DOHH2 (cell line): ENCODE data around the gene CHMP4A.

Source experiments
- H3F3A ChIP-seq: fragments of 200-600 bp; sonication (generic), shearing (Covaris generic); 2 replicates; pipeline ENCODE4 v1.6.0; 2016; ENCODE audit warnings: antibody characterized with exemption, mild to moderate bottlenecking; ENCODE audit not compliant: control insufficient read depth, insufficient read depth
- H3K27ac ChIP-seq: fragments of 200-600 bp; sonication (generic); 2 replicates; pipeline ENCODE4 v1.5.1; 2014; ENCODE audit warnings: low read depth, mild to moderate bottlenecking, low read length, moderate library complexity
- H3K27me3 ChIP-seq: fragments of 200-600 bp; sonication (generic); 2 replicates; pipeline ENCODE4 v1.6.1; 2014; ENCODE audit warnings: mild to moderate bottlenecking, low read length, mixed read lengths; ENCODE audit not compliant: control insufficient read depth
- H3K36me3 ChIP-seq: fragments of 200-600 bp; sonication (generic); 2 replicates; pipeline ENCODE4 v1.6.1; 2014; ENCODE audit warnings: mild to moderate bottlenecking, low read length, moderate library complexity, mixed read lengths; ENCODE audit not compliant: control insufficient read depth
- H3K4me1 ChIP-seq: fragments of 200-600 bp; sonication (generic); 2 replicates; pipeline ENCODE4 v1.6.1; 2014; ENCODE audit warnings: mild to moderate bottlenecking, low read length, mixed read lengths; ENCODE audit not compliant: control insufficient read depth
- H3K4me2 ChIP-seq: fragments of 200-600 bp; sonication (generic); 2 replicates; pipeline ENCODE4 v1.6.0; 2014; ENCODE audit warnings: mild to moderate bottlenecking, low read length, moderate library complexity
- H3K4me3 ChIP-seq: fragments of 200-600 bp; sonication (generic); 2 replicates; pipeline ENCODE4 v1.5.1; 2014; ENCODE audit warnings: mild to moderate bottlenecking, low read length, mixed read lengths
- H3K79me2 ChIP-seq: fragments of 200-600 bp; sonication (generic); 2 replicates; pipeline ENCODE4 v1.6.1; 2014; ENCODE audit warnings: mild to moderate bottlenecking, low read length, mixed read lengths; ENCODE audit not compliant: control insufficient read depth
- H3K9me2 ChIP-seq: fragments of 200-600 bp; sonication (generic); replicated peaks from 2 replicates; pipeline ENCODE4 v1.6.1; 2014; ENCODE audit warnings: mild to moderate bottlenecking, low read length, mixed read lengths; ENCODE audit not compliant: control insufficient read depth
- H3K9me3 ChIP-seq: fragments of 200-600 bp; sonication (generic); 2 replicates; pipeline ENCODE4 v1.6.1; 2014; ENCODE audit warnings: antibody characterized with exemption, low read length, mixed read lengths; ENCODE audit not compliant: control insufficient read depth, insufficient read depth
- H4K20me1 ChIP-seq: fragments of 200-600 bp; sonication (generic); 2 replicates; pipeline ENCODE4 v1.6.0; 2014; ENCODE audit warnings: low read depth, mild to moderate bottlenecking, antibody characterized with exemption, low read length, moderate library complexity; ENCODE audit not compliant: control insufficient read depth, insufficient read depth
- CTCF ChIP-seq: fragments of 200-600 bp; sonication (generic); IDR thresholded peaks from one replicate; pipeline ENCODE4 v1.5.1; 2014; ENCODE audit warnings: antibody characterized with exemption, mild to moderate bottlenecking, low read depth, low read length; ENCODE audit not compliant: poor library complexity, severe bottlenecking
- EZH2phosphoT487 ChIP-seq: fragments of 200-600 bp; sonication (generic); IDR thresholded peaks from 2 replicates; pipeline ENCODE4 v1.6.1; 2017; ENCODE audit warnings: borderline replicate concordance, mild to moderate bottlenecking, antibody characterized with exemption, low read length, moderate library complexity, mixed read lengths

CHMP4A gene

GRCh38 chr14:24258548-24259265 lies 45.4 kb upstream of the CHMP4A start:
- no peak overlapping the region for H3K4me2 ChIP-seq
- H3K9me3 ChIP-seq, result no peaks in the 10 kb centered on the region
- no peak overlapping the region for H3K4me3 ChIP-seq
- H3F3A ChIP-seq, result peaks cover 3% of the 10 kb centered on the region; the same call in 1 of the 2 replicates
- no peaks in the 10 kb centered on the region for H3K36me3 ChIP-seq
- no peaks in the 10 kb centered on the region for H3K9me2 ChIP-seq
- H3K27ac ChIP-seq, result no peak overlapping the region
- no peaks in the 10 kb centered on the region for H3K4me1 ChIP-seq
- no peaks in the 10 kb centered on the region for H4K20me1 ChIP-seq
- no peaks in the 10 kb centered on the region for H3K79me2 ChIP-seq
- TF ChIP-seq EZH2phosphoT487 (no peak), CTCF (no peak)
- no peaks in the 10 kb centered on the region for H3K27me3 ChIP-seq

GRCh38 chr14:24258119-24258518 lies 44.8 kb upstream of the CHMP4A start:
- Histone ChIP-seq H3K36me3 (no peaks in the 10 kb centered on the region), H3K4me1 (no peaks in the 10 kb centered on the region), H3K27ac (no peak overlapping the region), H3K27me3 (no peaks in the 10 kb centered on the region), H3K79me2 (no peaks in the 10 kb centered on the region), H3K9me2 (no peaks in the 10 kb centered on the region), H3K9me3 (no peaks in the 10 kb centered on the region), H3K4me2 (no peak overlapping the region), H3K4me3 (no peak overlapping the region), H3F3A (peaks cover 3% of the 10 kb centered on the region; the same call in 1 of the 2 replicates), H4K20me1 (no peaks in the 10 kb centered on the region)
- TF ChIP-seq EZH2phosphoT487 (no peak), CTCF (no peak)

GRCh38 chr14:24256960-24257359 lies 43.7 kb upstream of the CHMP4A start:
- H3K27ac ChIP-seq, result no peak overlapping the region
- no peaks in the 10 kb centered on the region for H3K36me3 ChIP-seq
- no peaks in the 10 kb centered on the region for H3K9me3 ChIP-seq
- H3K4me3 ChIP-seq, result no peak overlapping the region
- no peaks in the 10 kb centered on the region for H3K79me2 ChIP-seq
- no peaks in the 10 kb centered on the region for H3K4me1 ChIP-seq
- no peaks in the 10 kb centered on the region for H3K9me2 ChIP-seq
- TF ChIP-seq CTCF (no peak), EZH2phosphoT487 (no peak)
- H4K20me1 ChIP-seq, result no peaks in the 10 kb centered on the region
- no peaks in the 10 kb centered on the region for H3K27me3 ChIP-seq
- H3K4me2 ChIP-seq, result no peak overlapping the region
- H3F3A ChIP-seq, result peaks cover 3% of the 10 kb centered on the region; the same call in 1 of the 2 replicates
